NCI-H1417 treated with DMSO at 0.1 percent for 48 hours (cell line): ENCODE results near the gene MTURN.
A peak's percentile ranks its signal among the peaks of the same experiment; 100 is the strongest.
"Not testable (repeated sequence)": the region's sequence is repeated elsewhere in the genome, so short reads cannot be mapped to it uniquely, and the experiment has no call there.

Experiments
- DNase-seq: peaks from one replicate; lab custom pipeline; 2025; lab: John Stamatoyannopoulos, UW

The MTURN gene

GRCh38 chr7:30134611-30135300, at the start of gene MTURN:
Gene MTURN, plus strand, starts transcription at chr7:30134986. Its CDS starts 151 bp downstream, at chr7:30135137.
- peak; percentile 62 for DNase-seq

GRCh38 chr7:30086529-30086928, 48.3 kb upstream of the MTURN start:
- DNase-seq = no peak

- DNase-seq = no peak
These were observed 47.4 kb upstream of the MTURN start for GRCh38 chr7:30087371-30087770.

GRCh38 chr7:30088362-30088761, 46.4 kb upstream of the MTURN start:
- DNase-seq = no peak

- DNase-seq = no peak
These were observed 44.7 kb upstream of the MTURN start for GRCh38 chr7:30090111-30090510.

- DNase-seq = no peak
These were observed 43.3 kb upstream of the MTURN start for GRCh38 chr7:30091491-30091912.

GRCh38 chr7:30091987-30092386, 42.8 kb upstream of the MTURN start:
- no peak for DNase-seq

GRCh38 chr7:30093420-30093952, 41.3 kb upstream of the MTURN start:
- DNase-seq = no peak

GRCh38 chr7:30098599-30098998, 36.2 kb upstream of the MTURN start:
- not testable (repeated sequence) for DNase-seq

- no peak for DNase-seq
These were observed 32.5 kb upstream of the MTURN start for GRCh38 chr7:30102281-30102680.

- DNase-seq = no peak
These were observed 30.6 kb upstream of the MTURN start for GRCh38 chr7:30104157-30104556.

- no peak for DNase-seq
These were observed 22.6 kb upstream of the MTURN start for GRCh38 chr7:30112103-30112713.

GRCh38 chr7:30113144-30113543, 21.6 kb upstream of the MTURN start:
- no peak for DNase-seq

GRCh38 chr7:30114536-30115238, 20.1 kb upstream of the MTURN start:
- DNase-seq = no peak

- DNase-seq = no peak
These were observed 19.0 kb upstream of the MTURN start for GRCh38 chr7:30115709-30116297.

- no peak for DNase-seq
These were observed 18.0 kb upstream of the MTURN start for GRCh38 chr7:30116771-30117170.

- no peak for DNase-seq
These were observed 16.9 kb upstream of the MTURN start for GRCh38 chr7:30117896-30118295.

- no peak for DNase-seq
These were observed 14.8 kb upstream of the MTURN start for GRCh38 chr7:30119890-30120577.

- no peak for DNase-seq
These were observed 813 bp upstream of the MTURN start for GRCh38 chr7:30133736-30134610.

GRCh38 chr7:30135301-30136116, 723 bp downstream of the MTURN start:
- no peak for DNase-seq
